ENCODE data around the gene C14orf180. TPM values are rescaled to one million over a fixed set of nuclear protein-coding genes. Genes with fewer than 3 reads are reported as not detected.

C14orf180 gene
- total and polyA plus RNA-seq, 4 donors = 0.50 to 1.3 (median 0.68) TPM; not detected in 1

- WGBS, 2 donors = 68 to 73% methylated on average over 11 to 12 of the region's 12 CpGs
Measured at GRCh38 chr14:104554088-104554607, 25.4 kb upstream of the C14orf180 start.

GRCh38 chr14:104554608-104555429, 24.7 kb upstream of the C14orf180 start:
- no peaks in the 10 kb centered on the region for H3K27me3 ChIP-seq (ENCODE audit: control insufficient read depth in 1 of 2, insufficient read depth in 2 of 2, low read length in 1 of 2)
- no peak overlapping the region for H3K27ac ChIP-seq (ENCODE audit: low read depth in 1 of 2, low read length in 2 of 2)
- no peaks in the 10 kb centered on the region for H3K36me3 ChIP-seq (ENCODE audit: control insufficient read depth in 1 of 2, insufficient read depth in 2 of 2, low read length in 1 of 2)
- no peaks in the 10 kb centered on the region for H3K4me1 ChIP-seq (ENCODE audit: control insufficient read depth in 1 of 2, insufficient read depth in 2 of 2, low read length in 2 of 2)
- no peak for ATAC-seq (ENCODE audit: low FRiP score)
- intact Hi-C loops (cut with DNase I) = no loop called here
- 32 to 36% methylated on average over 25 to 26 of the region's 26 CpGs for WGBS, 2 donors
- no peak overlapping the region for H3K4me3 ChIP-seq (ENCODE audit: low read length in 2 of 2)
- peak; percentile 46 to 64 for DNase-seq
- H3K9me3 ChIP-seq (ENCODE audit: control insufficient read depth, low read length) = no peaks in the 10 kb centered on the region

More at GRCh38 chr14:104554088-104554607, 25.4 kb upstream of the C14orf180 start:
- H3K9me3 ChIP-seq (ENCODE audit: control insufficient read depth, low read length) = no peaks in the 10 kb centered on the region
- DNase-seq (peak; percentile 20 to 32), ATAC-seq (ENCODE audit: low FRiP score) (no peak)
- H3K27ac ChIP-seq (ENCODE audit: low read depth in 1 of 2, low read length in 2 of 2) = no peak overlapping the region
- H3K27me3 ChIP-seq (ENCODE audit: control insufficient read depth in 1 of 2, insufficient read depth in 2 of 2, low read length in 1 of 2) = no peaks in the 10 kb centered on the region
- no peaks in the 10 kb centered on the region for H3K4me1 ChIP-seq (ENCODE audit: control insufficient read depth in 1 of 2, insufficient read depth in 2 of 2, low read length in 2 of 2)
- intact Hi-C loops (cut with DNase I) = no loop called here
- no peak overlapping the region for H3K4me3 ChIP-seq (ENCODE audit: low read length in 2 of 2)
- H3K36me3 ChIP-seq (ENCODE audit: control insufficient read depth in 1 of 2, insufficient read depth in 2 of 2, low read length in 1 of 2) = no peaks in the 10 kb centered on the region

DNA sequence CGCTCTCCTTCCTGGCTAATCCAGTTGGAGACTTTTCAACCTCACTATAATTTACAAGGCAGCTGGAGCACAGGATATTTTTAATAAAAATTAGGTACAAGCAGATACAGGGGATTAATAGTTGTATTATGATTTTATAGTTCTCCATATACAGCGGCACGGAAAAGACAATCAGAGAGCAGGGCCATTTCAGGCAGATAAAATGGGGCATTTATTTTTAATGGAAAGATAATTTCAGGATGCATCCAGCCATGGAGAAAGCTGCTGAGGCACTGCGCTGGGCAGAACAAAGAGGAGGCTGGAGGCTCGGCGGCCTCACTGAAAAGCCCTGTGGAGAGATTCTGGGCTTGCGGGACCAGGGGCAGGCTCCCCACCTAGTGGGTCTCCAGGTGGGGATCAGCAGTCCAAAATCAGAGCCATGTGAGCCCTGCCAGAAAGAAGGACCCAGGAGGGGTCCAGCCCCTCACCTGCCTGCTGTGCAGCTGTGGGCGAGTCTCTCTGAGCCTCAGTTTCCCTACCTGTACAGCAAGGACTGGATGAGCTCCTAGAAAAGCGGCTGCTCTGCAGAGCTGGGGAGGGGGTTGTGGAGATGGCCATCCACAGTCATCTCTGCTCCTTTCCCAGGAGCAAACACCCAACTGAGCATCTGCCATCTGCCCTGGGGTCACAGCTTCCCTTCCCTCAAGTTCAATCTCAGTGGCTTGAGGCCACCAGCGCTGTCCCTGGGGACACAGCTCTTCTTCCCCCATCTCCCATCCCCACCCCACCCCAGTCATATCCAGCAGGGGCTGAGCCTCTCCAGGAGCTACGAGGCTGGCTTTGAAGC, 23.9 kb upstream of the C14orf180 start:
- Histone ChIP-seq H3K36me3 (ENCODE audit: control insufficient read depth in 1 of 2, insufficient read depth in 2 of 2, low read length in 1 of 2) (no peaks in the 10 kb centered on the region), H3K9me3 (ENCODE audit: control insufficient read depth, low read length) (no peaks in the 10 kb centered on the region), H3K27me3 (ENCODE audit: control insufficient read depth in 1 of 2, insufficient read depth in 2 of 2, low read length in 1 of 2) (no peaks in the 10 kb centered on the region), H3K4me3 (ENCODE audit: low read length in 2 of 2) (no peak overlapping the region), H3K27ac (ENCODE audit: low read depth in 1 of 2, low read length in 2 of 2) (no peak overlapping the region), H3K4me1 (ENCODE audit: control insufficient read depth in 1 of 2, insufficient read depth in 2 of 2, low read length in 2 of 2) (no peaks in the 10 kb centered on the region)
- intact Hi-C loops (cut with DNase I) = no loop called here
- DNase-seq = peak; percentile 9 to 41
- WGBS, 2 donors = 88 to 90% methylated on average over 11 of the region's 11 CpGs
- ATAC-seq (ENCODE audit: low FRiP score) = no peak

GRCh38 chr14:104556256-104557021, 23.1 kb upstream of the C14orf180 start:
- H3K27ac ChIP-seq (ENCODE audit: low read depth in 1 of 2, low read length in 2 of 2) = no peak overlapping the region
- DNase-seq = peak; percentile 25 to 62

DNA sequence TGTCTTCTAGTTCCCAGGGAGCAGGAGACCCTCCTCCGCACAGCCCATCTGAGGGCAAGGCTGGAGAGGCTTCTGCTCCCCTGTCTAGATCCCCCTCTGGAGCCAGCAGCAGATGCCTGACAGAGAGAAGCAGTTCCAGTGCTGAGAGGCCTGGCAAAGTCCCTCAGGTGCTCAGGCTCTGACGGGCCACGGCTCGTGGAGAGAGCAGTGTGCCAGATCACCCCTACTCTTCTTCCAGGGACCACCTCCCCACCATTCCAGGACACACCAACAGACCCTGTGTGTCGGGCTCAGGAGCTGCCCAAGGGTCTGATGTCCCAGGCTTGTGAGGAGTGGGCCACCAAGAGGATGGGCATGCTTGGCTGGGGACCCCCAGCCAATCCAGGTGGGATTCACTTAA, 22.5 kb upstream of the C14orf180 start:
- H3K4me1 ChIP-seq (ENCODE audit: control insufficient read depth in 1 of 2, insufficient read depth in 2 of 2, low read length in 2 of 2) = no peaks in the 10 kb centered on the region
- H3K4me3 ChIP-seq (ENCODE audit: low read length in 2 of 2) = no peak overlapping the region
- ATAC-seq (ENCODE audit: low FRiP score) (no peak), DNase-seq (peak; percentile 28 to 61)
- no peak overlapping the region for H3K27ac ChIP-seq (ENCODE audit: low read depth in 1 of 2, low read length in 2 of 2)
- H3K36me3 ChIP-seq (ENCODE audit: control insufficient read depth in 1 of 2, insufficient read depth in 2 of 2, low read length in 1 of 2) = no peaks in the 10 kb centered on the region
- 90 to 94% methylated on average over 5 of the region's 5 CpGs for WGBS, 2 donors
- H3K9me3 ChIP-seq (ENCODE audit: control insufficient read depth, low read length) = no peaks in the 10 kb centered on the region
- intact Hi-C loops (cut with DNase I) = no loop called here
- no peaks in the 10 kb centered on the region for H3K27me3 ChIP-seq (ENCODE audit: control insufficient read depth in 1 of 2, insufficient read depth in 2 of 2, low read length in 1 of 2)

More at GRCh38 chr14:104556256-104557021, 23.1 kb upstream of the C14orf180 start:
- Histone ChIP-seq H3K4me1 (ENCODE audit: control insufficient read depth in 1 of 2, insufficient read depth in 2 of 2, low read length in 2 of 2) (no peaks in the 10 kb centered on the region), H3K27me3 (ENCODE audit: control insufficient read depth in 1 of 2, insufficient read depth in 2 of 2, low read length in 1 of 2) (no peaks in the 10 kb centered on the region), H3K36me3 (ENCODE audit: control insufficient read depth in 1 of 2, insufficient read depth in 2 of 2, low read length in 1 of 2) (no peaks in the 10 kb centered on the region), H3K9me3 (ENCODE audit: control insufficient read depth, low read length) (no peaks in the 10 kb centered on the region), H3K4me3 (ENCODE audit: low read length in 2 of 2) (no peak overlapping the region)
- 63 to 73% methylated on average over 13 of the region's 13 CpGs for WGBS, 2 donors
- intact Hi-C loops (cut with DNase I) = no loop called here
- no peak for ATAC-seq (ENCODE audit: low FRiP score)

GRCh38 chr14:104557766-104558165, 21.8 kb upstream of the C14orf180 start:
- peak; percentile 34 to 41 for DNase-seq
- H3K27ac ChIP-seq (ENCODE audit: low read depth in 1 of 2, low read length in 2 of 2) = no peak overlapping the region
- intact Hi-C loops (cut with DNase I) = no loop called here
- no peak for ATAC-seq (ENCODE audit: low FRiP score)
- no peak overlapping the region for H3K4me3 ChIP-seq (ENCODE audit: low read length in 2 of 2)
- H3K36me3 ChIP-seq (ENCODE audit: control insufficient read depth in 1 of 2, insufficient read depth in 2 of 2, low read length in 1 of 2) = no peaks in the 10 kb centered on the region
- no peaks in the 10 kb centered on the region for H3K27me3 ChIP-seq (ENCODE audit: control insufficient read depth in 1 of 2, insufficient read depth in 2 of 2, low read length in 1 of 2)
- WGBS, 2 donors = 92 to 100% methylated on average over 1 of the region's 1 CpG
- no peaks in the 10 kb centered on the region for H3K9me3 ChIP-seq (ENCODE audit: control insufficient read depth, low read length)
- no peaks in the 10 kb centered on the region for H3K4me1 ChIP-seq (ENCODE audit: control insufficient read depth in 1 of 2, insufficient read depth in 2 of 2, low read length in 2 of 2)

- Histone ChIP-seq H3K9me3 (ENCODE audit: control insufficient read depth, low read length) (no peaks in the 10 kb centered on the region), H3K36me3 (ENCODE audit: control insufficient read depth in 1 of 2, insufficient read depth in 2 of 2, low read length in 1 of 2) (no peaks in the 10 kb centered on the region), H3K4me1 (ENCODE audit: control insufficient read depth in 1 of 2, insufficient read depth in 2 of 2, low read length in 2 of 2) (no peaks in the 10 kb centered on the region), H3K27me3 (ENCODE audit: control insufficient read depth in 1 of 2, insufficient read depth in 2 of 2, low read length in 1 of 2) (no peaks in the 10 kb centered on the region), H3K27ac (ENCODE audit: low read depth in 1 of 2, low read length in 2 of 2) (no peak overlapping the region), H3K4me3 (ENCODE audit: low read length in 2 of 2) (no peak overlapping the region)
- WGBS, 2 donors = 83 to 84% methylated on average over 16 of the region's 16 CpGs
- peak; percentile 23 to 53 for DNase-seq
- no peak for ATAC-seq (ENCODE audit: low FRiP score)
- intact Hi-C loops (cut with DNase I) = no loop called here
Measured at GRCh38 chr14:104558231-104559027, 21.1 kb upstream of the C14orf180 start.

Data from aorta (tissue), 5 donors.